IPS-15b (cell line): ENCODE results near the gene KRT16.
"Not testable (repeated sequence)": the region's sequence is repeated elsewhere in the genome, so short reads cannot be mapped to it uniquely, and the experiment has no call there.

Source experiments
- H3K27me3 ChIP-seq: one replicate; pipeline ENCODE4 v1.6.1; 2013; ENCODE audit warnings: low read length; ENCODE audit not compliant: control insufficient read depth, insufficient read depth
- H3K36me3 ChIP-seq: one replicate; pipeline ENCODE4 v1.6.1; 2013; ENCODE audit warnings: low read length; ENCODE audit not compliant: control insufficient read depth, insufficient read depth
- H3K4me1 ChIP-seq: one replicate; pipeline ENCODE4 v1.6.1; 2013; ENCODE audit warnings: mild to moderate bottlenecking, low read length; ENCODE audit not compliant: control insufficient read depth, insufficient read depth
- H3K4me3 ChIP-seq: one replicate; pipeline ENCODE4 v1.5.1; 2013; ENCODE audit warnings: low read depth, low read length
- H3K9ac ChIP-seq: one replicate; pipeline ENCODE4 v1.6.1; 2013; ENCODE audit warnings: low read depth, mild to moderate bottlenecking, low read length
- H3K9me3 ChIP-seq: one replicate; pipeline ENCODE4 v1.6.1; 2013; ENCODE audit warnings: mild to moderate bottlenecking, low read length; ENCODE audit not compliant: control insufficient read depth, insufficient read depth

Gene KRT16

DNA sequence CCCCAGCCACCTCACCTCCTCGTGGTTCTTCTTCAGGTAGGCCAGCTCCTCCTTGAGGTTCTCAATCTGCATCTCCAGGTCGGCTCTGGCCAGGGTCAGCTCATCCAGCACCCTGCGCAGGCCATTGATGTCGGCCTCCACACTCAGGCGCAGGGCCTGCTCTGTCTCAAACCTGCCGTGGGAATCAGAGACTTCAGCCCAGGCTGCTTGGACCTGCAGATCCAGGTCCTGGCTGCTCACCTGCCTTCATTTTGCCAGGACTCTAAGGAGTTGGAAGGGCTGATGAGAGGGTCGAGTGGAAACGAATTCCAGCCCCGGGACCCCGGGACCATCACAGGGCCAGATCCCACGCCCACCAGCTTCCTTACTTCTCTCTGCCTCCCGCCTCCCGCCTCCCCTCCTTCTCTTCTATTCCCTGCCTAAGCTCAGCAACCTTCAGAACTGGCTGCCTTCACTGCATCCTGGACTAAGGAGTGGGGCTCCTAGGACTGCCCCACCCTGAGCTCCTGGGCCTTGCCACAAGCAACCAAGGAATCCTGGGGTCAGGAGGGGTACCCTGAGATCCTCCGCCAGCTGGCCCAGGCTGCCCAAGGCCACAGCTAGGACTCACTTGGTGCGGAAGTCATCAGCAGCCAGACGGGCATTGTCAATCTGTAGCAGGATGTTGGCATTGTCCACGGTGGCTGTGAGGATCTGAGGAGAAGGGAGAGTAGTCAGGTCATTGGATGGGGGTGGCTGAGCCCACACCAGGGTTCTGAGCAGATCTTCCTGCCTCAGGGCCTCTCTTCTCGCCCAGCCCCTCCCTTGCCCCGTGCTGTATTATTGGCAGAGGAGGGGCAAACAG is 10.0 kb upstream of the KRT16 start:
- not testable (repeated sequence) for H3K27me3 ChIP-seq, H3K9me3 ChIP-seq, H3K4me1 ChIP-seq, H3K4me3 ChIP-seq, H3K9ac ChIP-seq, H3K36me3 ChIP-seq

DNA sequence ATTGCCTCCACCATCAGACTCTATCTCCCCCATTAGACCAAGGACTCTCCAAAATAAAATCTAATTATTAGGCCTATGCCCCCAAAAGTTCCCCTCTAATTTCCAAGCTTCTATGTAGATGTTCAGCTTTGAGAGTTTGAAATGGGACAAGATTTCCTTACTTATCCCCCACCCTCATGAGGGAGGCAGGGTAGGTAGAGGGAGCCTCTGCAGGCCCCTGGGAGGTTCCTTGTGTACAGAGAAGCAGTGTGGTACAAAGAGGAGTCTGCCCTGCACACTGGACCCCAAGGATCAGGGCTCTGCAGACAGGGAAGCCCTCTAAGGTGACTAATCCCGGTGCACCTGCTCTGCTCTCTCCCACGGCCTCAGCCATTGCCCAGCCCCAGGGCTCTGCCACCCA is 9.3 kb upstream of the KRT16 start:
- no peak overlapping the region for H3K4me3 ChIP-seq
- H3K9me3 ChIP-seq = no peaks in the 10 kb centered on the region
- no peaks in the 10 kb centered on the region for H3K4me1 ChIP-seq
- no peaks in the 10 kb centered on the region for H3K27me3 ChIP-seq
- no peak overlapping the region for H3K9ac ChIP-seq
- H3K36me3 ChIP-seq = no peaks in the 10 kb centered on the region

DNA sequence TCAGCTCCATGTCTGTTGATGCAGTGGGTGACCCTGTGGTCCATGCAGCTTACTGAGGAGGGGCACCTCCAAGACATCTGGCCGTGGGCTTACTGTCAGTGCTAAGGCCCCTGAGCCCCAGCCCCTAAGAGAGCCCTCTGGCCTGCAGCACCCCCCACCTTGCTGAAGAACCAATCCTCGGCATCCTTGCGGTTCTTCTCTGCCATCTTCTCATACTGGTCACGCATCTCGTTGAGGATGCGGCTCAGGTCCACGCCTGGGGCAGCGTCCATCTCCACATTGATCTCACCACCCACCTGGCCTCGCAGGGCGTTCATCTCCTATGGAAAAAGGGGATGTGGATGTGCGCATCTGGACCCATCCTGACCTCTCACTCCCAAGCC is 8.9 kb upstream of the KRT16 start:
- not testable (repeated sequence) for H3K9me3 ChIP-seq, H3K27me3 ChIP-seq, H3K36me3 ChIP-seq, H3K4me1 ChIP-seq, H3K4me3 ChIP-seq, H3K9ac ChIP-seq

DNA sequence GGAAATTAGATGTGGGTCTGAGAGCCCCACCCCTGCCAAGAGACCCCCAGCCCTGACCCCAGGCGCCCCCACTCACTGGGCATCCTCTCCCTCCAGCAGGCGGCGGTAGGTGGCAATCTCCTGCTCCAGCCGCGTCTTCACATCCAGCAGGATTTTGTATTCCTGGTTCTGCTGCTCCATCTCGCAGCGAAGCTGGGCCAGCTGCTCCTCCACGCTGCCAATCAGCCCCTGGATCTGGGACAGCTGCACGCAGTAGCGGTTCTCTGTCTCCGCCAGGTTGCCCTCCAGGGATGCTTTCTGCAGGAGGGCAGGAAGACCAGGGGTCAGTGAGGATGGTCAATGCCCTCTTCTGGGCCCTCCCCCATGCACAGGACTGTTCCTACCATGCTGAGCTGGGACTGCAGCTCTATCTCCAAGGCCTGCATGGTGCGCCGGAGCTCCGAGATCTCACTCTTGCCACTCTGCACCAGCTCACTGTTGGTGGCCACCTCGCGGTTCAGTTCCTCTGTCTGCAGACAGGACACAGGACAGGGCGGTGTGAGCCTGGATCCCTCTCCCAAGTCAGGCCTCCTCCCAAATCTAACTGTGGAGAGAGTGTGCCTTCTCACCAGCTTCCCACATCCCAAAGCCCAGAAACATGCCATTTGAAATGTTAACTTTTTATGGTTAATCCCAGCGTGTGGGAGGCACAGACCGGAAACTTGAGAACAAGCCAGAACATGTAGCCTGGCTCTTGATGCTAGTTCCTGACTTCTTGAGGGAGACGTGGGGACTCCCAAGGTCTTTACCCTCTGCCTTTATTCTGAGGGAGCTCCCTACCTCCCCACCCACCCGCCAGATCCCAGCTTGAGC is 8.2 kb upstream of the KRT16 start:
- no peaks in the 10 kb centered on the region for H3K9me3 ChIP-seq
- no peak overlapping the region for H3K9ac ChIP-seq
- H3K27me3 ChIP-seq = no peaks in the 10 kb centered on the region
- H3K4me3 ChIP-seq = no peak overlapping the region
- H3K4me1 ChIP-seq = no peaks in the 10 kb centered on the region
- no peaks in the 10 kb centered on the region for H3K36me3 ChIP-seq

DNA sequence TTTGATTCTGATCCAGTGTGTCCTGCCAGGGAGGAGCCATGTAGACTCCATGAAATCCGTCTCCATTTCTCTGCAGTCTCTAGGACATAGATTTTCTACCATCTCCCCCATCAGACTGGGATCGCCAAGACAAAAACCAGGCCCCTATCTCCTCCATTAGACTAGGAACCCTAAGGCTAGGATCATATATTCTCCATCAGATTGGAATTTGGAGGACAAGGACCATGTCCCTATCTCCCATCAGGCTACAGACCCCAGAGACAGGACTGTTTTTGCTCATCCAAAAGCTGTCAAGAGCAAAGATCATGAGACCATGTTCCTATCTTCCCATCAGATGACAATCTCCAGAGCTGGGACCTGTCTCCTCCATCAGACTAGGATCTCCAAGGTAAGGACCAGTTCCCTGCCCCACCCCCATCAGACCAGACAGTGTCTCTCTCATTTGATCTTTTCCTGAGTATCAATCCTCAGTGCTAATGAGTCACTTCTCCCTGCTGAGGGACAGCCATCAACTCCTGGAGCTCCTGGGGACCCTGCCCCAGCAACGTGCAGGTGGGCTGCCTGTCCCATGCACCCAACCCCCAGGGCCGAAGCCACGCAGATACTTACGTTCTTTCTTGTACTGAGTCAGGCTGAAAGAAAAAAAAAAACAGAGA is 7.5 kb upstream of the KRT16 start:
- H3K9ac ChIP-seq, H3K4me1 ChIP-seq, H3K9me3 ChIP-seq, H3K27me3 ChIP-seq, H3K36me3 ChIP-seq, H3K4me3 ChIP-seq: not testable (repeated sequence)

DNA sequence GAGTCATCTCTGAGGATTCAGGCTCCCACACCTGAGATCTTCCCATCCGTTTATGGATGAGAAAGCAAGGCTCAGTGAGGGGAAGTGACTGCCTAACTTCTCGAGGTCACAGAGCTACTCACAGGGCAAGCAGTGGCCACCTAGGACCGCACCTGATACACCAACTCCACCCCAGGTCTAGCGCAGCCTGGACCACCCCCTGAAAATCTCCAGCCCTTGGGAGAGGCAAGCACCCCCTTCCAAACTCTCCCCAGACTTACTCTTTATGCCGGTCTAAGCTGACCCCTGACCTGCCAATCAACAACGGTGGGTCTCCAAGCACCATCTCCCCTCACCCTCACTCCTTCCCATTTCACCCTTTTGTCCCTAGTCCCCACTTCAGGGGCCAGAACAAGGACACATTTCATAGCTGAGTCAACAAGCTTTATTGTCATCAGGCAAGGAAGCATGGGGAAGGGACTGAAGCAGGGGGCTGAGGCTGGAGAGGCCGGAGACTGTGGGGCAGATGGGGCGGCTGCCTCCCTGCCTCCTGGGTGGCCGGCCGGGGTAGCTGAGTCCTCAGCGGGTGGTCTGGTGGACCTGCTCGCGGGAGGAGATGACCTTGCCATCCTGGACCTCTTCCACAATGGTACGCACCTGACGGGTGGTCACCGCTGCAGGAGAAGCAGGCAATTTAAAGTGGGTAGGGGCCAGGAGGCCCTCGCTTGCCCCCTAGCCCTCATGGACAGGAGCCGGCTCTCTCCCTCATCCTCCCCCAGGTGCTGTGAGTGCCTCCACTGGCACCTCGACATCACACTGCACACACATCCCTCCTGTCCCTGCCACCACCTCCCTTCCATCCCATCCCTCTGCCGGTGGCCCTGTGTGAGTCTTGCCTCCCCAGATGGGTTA is 6.7 kb upstream of the KRT16 start:
- Histone ChIP-seq H3K4me3 (no peak overlapping the region), H3K36me3 (no peaks in the 10 kb centered on the region), H3K27me3 (no peaks in the 10 kb centered on the region), H3K9me3 (no peaks in the 10 kb centered on the region), H3K9ac (no peak overlapping the region), H3K4me1 (no peaks in the 10 kb centered on the region)

DNA sequence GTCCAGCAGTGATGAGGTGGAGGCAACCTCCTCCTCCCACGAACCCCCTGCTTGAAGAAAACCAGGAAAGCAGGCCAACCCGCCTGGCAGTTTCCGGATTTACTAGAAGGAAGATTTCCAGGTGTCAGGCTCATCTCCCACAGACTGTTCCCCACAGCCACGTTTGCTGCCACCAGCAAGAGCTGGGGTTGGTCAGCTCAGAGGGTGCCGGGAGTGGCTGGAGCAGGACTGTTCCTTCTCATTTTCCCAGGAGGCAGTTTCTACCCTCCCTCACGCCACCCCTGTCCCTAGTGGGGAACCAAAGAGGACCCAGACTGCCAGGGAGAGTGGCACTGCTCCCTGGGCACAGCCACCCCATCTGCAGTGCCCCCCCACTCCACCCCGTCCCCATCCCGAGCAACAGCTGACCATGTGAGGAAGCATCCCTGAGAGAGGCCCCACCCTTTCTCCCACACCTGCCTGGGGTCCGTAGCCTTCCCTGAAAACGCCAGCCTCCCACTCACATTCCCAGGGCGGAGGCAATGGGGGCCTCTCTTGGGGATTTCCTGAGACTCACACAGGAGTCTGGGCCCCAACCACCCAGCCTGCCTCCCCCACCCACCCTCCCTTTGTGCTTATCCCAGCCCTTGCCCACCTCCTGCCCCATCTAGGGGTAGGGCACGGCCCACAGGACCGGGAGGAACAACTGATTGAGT is 5.9 kb upstream of the KRT16 start:
- Histone ChIP-seq H3K4me1 (no peaks in the 10 kb centered on the region), H3K9me3 (no peaks in the 10 kb centered on the region), H3K4me3 (no peak overlapping the region), H3K9ac (no peak overlapping the region), H3K27me3 (no peaks in the 10 kb centered on the region), H3K36me3 (no peaks in the 10 kb centered on the region)

DNA sequence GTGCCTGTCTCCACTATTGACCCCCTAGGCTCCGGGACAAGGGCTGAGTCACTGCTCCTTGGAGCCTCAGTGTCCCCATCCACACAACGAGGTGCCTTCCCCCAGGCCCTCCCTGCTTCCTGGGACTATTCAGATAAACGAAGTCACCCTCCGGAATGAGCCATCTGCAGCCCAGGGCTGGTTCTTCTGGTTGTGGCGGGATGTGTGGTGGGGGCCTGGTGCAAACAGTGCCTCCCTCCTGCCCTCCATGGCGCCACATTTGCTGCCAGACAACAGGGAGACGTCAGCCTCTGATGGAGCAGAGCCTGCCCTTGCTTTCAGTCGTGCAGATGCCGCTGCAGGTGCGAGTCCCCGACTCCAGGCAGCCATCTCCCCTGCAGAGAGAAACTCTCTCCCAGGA is 5.1 kb upstream of the KRT16 start:
- H3K9me3 ChIP-seq = no peaks in the 10 kb centered on the region
- H3K4me1 ChIP-seq = no peaks in the 10 kb centered on the region
- H3K27me3 ChIP-seq = no peaks in the 10 kb centered on the region
- no peaks in the 10 kb centered on the region for H3K36me3 ChIP-seq
- no peak overlapping the region for H3K9ac ChIP-seq
- no peak overlapping the region for H3K4me3 ChIP-seq

DNA sequence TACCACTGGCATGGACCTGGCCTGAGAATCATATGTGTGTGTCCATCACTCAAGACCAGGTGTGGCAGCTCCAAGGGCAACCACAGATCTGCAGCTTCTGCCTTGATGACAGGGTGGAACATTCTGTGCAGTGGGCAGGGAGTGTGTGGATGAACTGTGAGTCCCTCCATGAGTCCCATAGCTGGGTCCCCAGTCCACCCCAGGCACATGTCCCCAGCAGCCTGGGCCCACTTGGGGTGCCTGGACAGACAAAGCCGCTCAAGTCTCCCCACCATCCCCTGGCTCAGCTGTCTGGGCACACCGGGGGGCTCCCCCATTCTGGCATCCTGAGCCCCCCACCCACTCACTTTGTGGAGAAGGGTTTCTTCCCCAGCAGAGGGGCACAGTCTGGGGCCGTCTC is 4.6 kb upstream of the KRT16 start:
- H3K4me1 ChIP-seq = no peaks in the 10 kb centered on the region
- H3K4me3 ChIP-seq = no peak overlapping the region
- H3K9me3 ChIP-seq = no peaks in the 10 kb centered on the region
- H3K27me3 ChIP-seq = no peaks in the 10 kb centered on the region
- no peaks in the 10 kb centered on the region for H3K36me3 ChIP-seq
- no peak overlapping the region for H3K9ac ChIP-seq

DNA sequence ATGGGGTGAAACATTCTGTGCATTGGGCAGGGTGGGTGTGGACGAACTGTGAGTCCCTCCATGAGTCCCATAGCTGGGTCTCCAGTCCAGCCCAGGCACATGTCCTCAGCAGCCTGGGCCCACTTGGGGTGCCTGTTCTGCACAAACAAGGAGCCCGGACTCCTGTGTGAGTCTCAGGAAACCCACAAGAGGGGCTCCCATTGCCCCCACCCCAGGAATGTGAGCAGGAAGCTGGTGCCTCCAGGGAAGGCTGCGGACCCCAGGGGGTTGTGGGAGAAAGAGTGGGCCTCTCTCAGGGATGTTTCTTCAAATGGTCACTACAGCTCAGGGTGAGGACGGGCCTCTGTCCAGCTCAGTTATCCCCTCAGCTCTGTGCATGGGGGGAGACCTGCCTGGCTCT is 3.9 kb upstream of the KRT16 start:
- not testable (repeated sequence) for H3K4me3 ChIP-seq, H3K36me3 ChIP-seq, H3K4me1 ChIP-seq, H3K27me3 ChIP-seq, H3K9me3 ChIP-seq, H3K9ac ChIP-seq

DNA sequence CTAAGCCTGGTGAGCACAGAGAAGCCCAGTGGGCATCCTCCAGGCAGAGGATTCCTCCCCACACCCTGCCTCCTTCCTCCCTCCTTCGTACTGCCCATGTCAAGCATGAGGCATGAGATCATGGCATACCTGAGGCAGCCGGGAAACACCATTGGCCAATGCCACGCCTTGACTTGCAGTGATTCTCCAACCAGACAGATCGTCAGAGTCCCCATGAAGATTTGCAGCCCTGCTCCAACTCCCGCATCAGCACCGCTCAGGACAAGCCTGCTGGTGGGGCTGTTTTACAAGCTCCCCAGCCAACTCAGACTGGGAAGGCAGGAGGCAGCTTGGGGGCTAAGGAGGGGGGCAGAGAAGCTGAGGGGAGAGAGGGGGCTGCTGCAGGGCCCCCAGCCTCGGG is 2.9 kb upstream of the KRT16 start:
- Histone ChIP-seq H3K36me3 (no peaks in the 10 kb centered on the region), H3K27me3 (no peaks in the 10 kb centered on the region), H3K9me3 (no peaks in the 10 kb centered on the region), H3K4me3 (no peak overlapping the region), H3K4me1 (no peaks in the 10 kb centered on the region), H3K9ac (no peak overlapping the region)
